CD14-positive monocyte (primary cell): ENCODE results near the gene INPP5J. TPM values are rescaled to one million over a fixed set of nuclear protein-coding genes. Genes with fewer than 3 reads are reported as not detected.
"Not testable (repeated sequence)": the region's sequence is repeated elsewhere in the genome, so short reads cannot be mapped to it uniquely, and the experiment has no call there.

Experiments
- DNase-seq, 3 donors: peaks; one replicate each; pipeline ENCODE4 v3.0.0-alpha.2; 2011 to 2022
- H2AFZ ChIP-seq: 2 replicates; pipeline ENCODE4 v1.6.0; 2012; ENCODE audit warnings: mild to moderate bottlenecking, low read depth, low read length, inconsistent platforms; ENCODE audit not compliant: insufficient read depth, poor library complexity, severe bottlenecking
- H3K27ac ChIP-seq, 2 donors: 1 replicate in 1 of 2; 2 replicates in 1 of 2; pipeline ENCODE4 v1.5.1; 2012 to 2013; ENCODE audit warnings: low read length in 2 of 2, control low read depth in 1 of 2, inconsistent platforms in 1 of 2, low read depth in 1 of 2, mild to moderate bottlenecking in 1 of 2
- H3K27me3 ChIP-seq, 2 donors: one replicate each; pipeline versions ENCODE4 v1.6.0 to v1.6.1; 2011 to 2013; ENCODE audit warnings: low read length in 2 of 2; ENCODE audit not compliant: control insufficient read depth in 2 of 2, insufficient read depth in 2 of 2
- H3K36me3 ChIP-seq, 2 donors: replicated peaks in 1 of 2; 1 replicate in 1 of 2; 2 replicates in 1 of 2; pipeline versions ENCODE4 v1.5.1 to v1.6.1; 2012 to 2013; ENCODE audit warnings: low read length in 2 of 2, control low read depth in 1 of 2, inconsistent platforms in 1 of 2, mild to moderate bottlenecking in 1 of 2; ENCODE audit not compliant: insufficient read depth in 2 of 2, control insufficient read depth in 1 of 2
- H3K4me1 ChIP-seq, 2 donors: 1 replicate in 1 of 2; 2 replicates in 1 of 2; pipeline versions ENCODE4 v1.5.1 to v1.6.1; 2012 to 2013; ENCODE audit warnings: low read length in 2 of 2, control low read depth in 1 of 2, inconsistent platforms in 1 of 2, mild to moderate bottlenecking in 1 of 2, moderate library complexity in 1 of 2; ENCODE audit not compliant: insufficient read depth in 2 of 2, control insufficient read depth in 1 of 2
- H3K4me2 ChIP-seq: replicated peaks from 2 replicates; pipeline ENCODE3; 2012; ENCODE audit warnings: low read length, moderate library complexity, mild to moderate bottlenecking; ENCODE audit not compliant: poor library complexity, severe bottlenecking; ENCODE audit errors: extremely low read depth
- H3K4me3 ChIP-seq, 3 experiments: fragments of 200-600 bp in 1 of 3; sonication (generic) in 1 of 3; replicated peaks in 1 of 3; 1 replicate in 2 of 3; 2 replicates in 1 of 3; pipeline ENCODE4 v1.5.1; 2011 to 2013; ENCODE audit warnings: low read length in 3 of 3, mild to moderate bottlenecking in 3 of 3, control low read depth in 2 of 3, low read depth in 2 of 3, inconsistent platforms in 1 of 3, moderate library complexity in 1 of 3
- H3K79me2 ChIP-seq: 2 replicates; pipeline ENCODE4 v1.6.0; 2012; ENCODE audit warnings: mild to moderate bottlenecking, control low read depth, inconsistent platforms, low read length, moderate library complexity; ENCODE audit not compliant: insufficient read depth
- H3K9ac ChIP-seq: 2 replicates; pipeline ENCODE4 v1.6.0; 2017; ENCODE audit warnings: low read length, mild to moderate bottlenecking; ENCODE audit not compliant: insufficient read depth, poor library complexity, severe bottlenecking
- H3K9me3 ChIP-seq, 2 donors: replicated peaks in 1 of 2; 1 replicate in 1 of 2; 2 replicates in 1 of 2; pipeline versions ENCODE4 v1.5.1 to v1.6.1; 2012 to 2013; ENCODE audit warnings: low read length in 2 of 2, control low read depth in 1 of 2; ENCODE audit not compliant: control insufficient read depth in 1 of 2, insufficient read depth in 1 of 2
- H4K20me1 ChIP-seq: 2 replicates; pipeline ENCODE4 v1.6.0; 2012; ENCODE audit warnings: mild to moderate bottlenecking, low read length, control low read depth, moderate library complexity; ENCODE audit not compliant: insufficient read depth
- H3K27ac Mint-ChIP-seq, 7 donors: one replicate each; pipeline ENCODE4 v1.8.0; 2020; ENCODE audit warnings: mild to moderate bottlenecking in 7 of 7, mixed read lengths in 7 of 7, moderate library complexity in 6 of 7, inconsistent platforms in 2 of 7
- H3K27me3 Mint-ChIP-seq, 3 donors: one replicate each; pipeline ENCODE4 v1.8.0; 2021 to 2022; ENCODE audit warnings: low read depth in 3 of 3, mild to moderate bottlenecking in 3 of 3, mixed read lengths in 3 of 3, moderate library complexity in 3 of 3, inconsistent platforms in 1 of 3
- H3K36me3 Mint-ChIP-seq, 2 donors: one replicate each; pipeline ENCODE4 v1.8.0; 2020; ENCODE audit warnings: mixed read lengths in 2 of 2, inconsistent platforms in 1 of 2, mild to moderate bottlenecking in 1 of 2
- H3K4me1 Mint-ChIP-seq: one replicate; pipeline ENCODE4 v1.8.0; 2020; ENCODE audit warnings: mild to moderate bottlenecking, mixed read lengths
- H3K4me3 Mint-ChIP-seq, 2 donors: one replicate each; pipeline ENCODE4 v1.8.0; 2020; ENCODE audit warnings: mild to moderate bottlenecking in 2 of 2, mixed read lengths in 2 of 2, moderate library complexity in 1 of 2
- H3K9me3 Mint-ChIP-seq, 7 donors: one replicate each; pipeline ENCODE4 v1.8.0; 2020 to 2022; ENCODE audit warnings: mixed read lengths in 7 of 7, mild to moderate bottlenecking in 6 of 7, moderate library complexity in 6 of 7, inconsistent platforms in 2 of 7
- CTCF ChIP-seq: fragments of 200-600 bp; IDR thresholded peaks from one replicate; pipeline ENCODE4 v1.8.0; 2022; ENCODE audit warnings: antibody characterized with exemption, mild to moderate bottlenecking
- WGBS: methylation state at CpG from one replicate; pipeline ENCODE4 v1.1.5; 2013; ENCODE audit warnings: missing lambda C conversion rate; ENCODE audit not compliant: insufficient coverage; 5-methylcytosine and 5-hydroxymethylcytosine counted together
- intact Hi-C, 2 donors: fragments of 100-400 bp; cut with micrococcal nuclease; formaldehyde crosslinking; loops; one replicate each; pipeline versions ENCODE4 v1.15.0 to v1.15.1; 2023
- polyA minus RNA-seq: library from RNA; depleted of rRNA, polyadenylated mRNA; stranded (reverse); fragments of >200 nt; gene quantifications from 2 replicates; pipeline ENCODE4 v1.2.3, GENCODE V29; 2012
- polyA plus RNA-seq, 3 donors: library from polyadenylated mRNA; depleted of rRNA in 1 of 3; unstranded in 2 of 3; stranded (reverse) in 1 of 3; fragments of 300-500 nt in 2 of 3; fragments of >200 nt in 1 of 3; fragmentation: Illumina TruSeq in 2 of 3; gene quantifications; 1 replicate in 2 of 3; 2 replicates in 1 of 3; pipeline ENCODE4 v1.2.3, GENCODE V29; 2012 to 2021
- total RNA-seq, 12 experiments: library from RNA in 1 of 12; stranded (reverse) in 1 of 12; fragments of 120-200 nt in 1 of 12; gene quantifications; one replicate each; pipeline ENCODE4 v1.2.4 and lab custom pipeline; 2013 to 2026; ENCODE audit warnings: mixed read lengths in 6 of 12, inconsistent platforms in 1 of 12

INPP5J gene, protein sequence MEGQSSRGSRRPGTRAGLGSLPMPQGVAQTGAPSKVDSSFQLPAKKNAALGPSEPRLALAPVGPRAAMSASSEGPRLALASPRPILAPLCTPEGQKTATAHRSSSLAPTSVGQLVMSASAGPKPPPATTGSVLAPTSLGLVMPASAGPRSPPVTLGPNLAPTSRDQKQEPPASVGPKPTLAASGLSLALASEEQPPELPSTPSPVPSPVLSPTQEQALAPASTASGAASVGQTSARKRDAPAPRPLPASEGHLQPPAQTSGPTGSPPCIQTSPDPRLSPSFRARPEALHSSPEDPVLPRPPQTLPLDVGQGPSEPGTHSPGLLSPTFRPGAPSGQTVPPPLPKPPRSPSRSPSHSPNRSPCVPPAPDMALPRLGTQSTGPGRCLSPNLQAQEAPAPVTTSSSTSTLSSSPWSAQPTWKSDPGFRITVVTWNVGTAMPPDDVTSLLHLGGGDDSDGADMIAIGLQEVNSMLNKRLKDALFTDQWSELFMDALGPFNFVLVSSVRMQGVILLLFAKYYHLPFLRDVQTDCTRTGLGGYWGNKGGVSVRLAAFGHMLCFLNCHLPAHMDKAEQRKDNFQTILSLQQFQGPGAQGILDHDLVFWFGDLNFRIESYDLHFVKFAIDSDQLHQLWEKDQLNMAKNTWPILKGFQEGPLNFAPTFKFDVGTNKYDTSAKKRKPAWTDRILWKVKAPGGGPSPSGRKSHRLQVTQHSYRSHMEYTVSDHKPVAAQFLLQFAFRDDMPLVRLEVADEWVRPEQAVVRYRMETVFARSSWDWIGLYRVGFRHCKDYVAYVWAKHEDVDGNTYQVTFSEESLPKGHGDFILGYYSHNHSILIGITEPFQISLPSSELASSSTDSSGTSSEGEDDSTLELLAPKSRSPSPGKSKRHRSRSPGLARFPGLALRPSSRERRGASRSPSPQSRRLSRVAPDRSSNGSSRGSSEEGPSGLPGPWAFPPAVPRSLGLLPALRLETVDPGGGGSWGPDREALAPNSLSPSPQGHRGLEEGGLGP
- 0.04 TPM for total RNA-seq (2013)
- under 1 TPM in 1 of 3 donors, not detected in 2; 0.03 TPM for polyA plus RNA-seq
- polyA minus RNA-seq: 0.14 TPM in 1 of 2 replicates, not detected in the other
- 0.05 to 0.69 (median 0.25) reads per million in 11 experiments for total RNA-seq (lab: John Stamatoyannopoulos, UW)

DNA sequence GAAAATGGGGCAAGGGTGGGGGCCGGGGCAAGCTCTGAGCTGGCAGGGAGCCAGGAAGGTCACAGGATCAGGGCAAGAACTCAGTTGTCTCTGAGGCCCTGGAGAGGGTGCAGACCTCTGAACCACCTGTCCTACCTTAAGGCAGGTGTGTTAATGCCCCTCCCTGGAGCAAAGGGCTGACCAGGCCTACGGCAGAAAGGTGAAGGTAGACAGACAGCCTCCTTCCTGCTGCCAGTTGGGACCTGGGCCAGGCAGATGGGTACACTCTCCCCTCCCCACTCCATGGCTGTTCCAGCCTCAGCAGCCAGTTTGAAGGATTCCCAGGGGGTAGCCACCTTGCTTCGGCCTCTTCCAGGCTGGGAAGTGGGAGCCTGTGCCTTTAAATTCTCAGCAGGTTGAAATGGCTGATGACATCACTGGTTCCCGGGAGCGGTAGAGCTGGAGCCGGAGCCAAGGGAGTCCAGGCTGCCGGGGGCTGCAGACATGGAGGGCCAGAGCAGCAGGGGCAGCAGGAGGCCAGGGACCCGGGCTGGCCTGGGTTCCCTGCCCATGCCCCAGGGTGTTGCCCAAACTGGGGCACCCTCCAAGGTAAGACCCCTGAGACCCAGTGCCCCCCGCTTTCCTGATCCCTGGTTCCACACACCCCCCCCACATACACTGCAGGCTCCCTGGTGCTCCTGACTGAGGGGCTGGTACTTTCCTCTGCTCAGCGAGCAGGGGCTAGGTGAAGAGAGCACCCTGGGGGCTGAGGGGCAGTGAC lies at the start of gene INPP5J:
Gene INPP5J, plus strand, starts transcription at position 435 of the 760 bp plus-strand sequence. Its CDS starts 49 bp downstream, at position 484.
- Histone ChIP-seq H3K4me2 (no peak within 1 kb of the TSS), H4K20me1 (no peaks in the 10 kb centered on the region), H2AFZ (no peak within 1 kb of the TSS), H3K27me3 (no peaks in the 10 kb centered on the region), H3K27ac (no peak within 1 kb of the TSS), H3K79me2 (no peaks in the 10 kb centered on the region), H3K36me3 (no peaks in the 10 kb centered on the region), H3K4me3 (no peak within 1 kb of the TSS), H3K4me1 (peaks cover 6 to 7% of the 10 kb centered on the region in 2 donors), H3K9me3 (no peaks in the 10 kb centered on the region), H3K9ac (no peak within 1 kb of the TSS)
- DNase-seq: no peak
- Mint-ChIP-seq H3K9me3 (peaks cover 0 to under 1% (median 0%) of the 10 kb centered on the region in 7 donors), H3K27ac (peak within 1 kb of the TSS in 1 of 7 donors; percentile 25), H3K27me3 (peaks cover 3 to 8% (median 6%) of the 10 kb centered on the region in 3 donors), H3K4me1 (peaks cover 5% of the 10 kb centered on the region), H3K36me3 (no peaks in the 10 kb centered on the region), H3K4me3 (no peak within 1 kb of the TSS)
- TF ChIP-seq CTCF: no peak
- 61% methylated on average over 7 of the region's 10 CpGs for WGBS
- intact Hi-C loops: no loop called here

DNA sequence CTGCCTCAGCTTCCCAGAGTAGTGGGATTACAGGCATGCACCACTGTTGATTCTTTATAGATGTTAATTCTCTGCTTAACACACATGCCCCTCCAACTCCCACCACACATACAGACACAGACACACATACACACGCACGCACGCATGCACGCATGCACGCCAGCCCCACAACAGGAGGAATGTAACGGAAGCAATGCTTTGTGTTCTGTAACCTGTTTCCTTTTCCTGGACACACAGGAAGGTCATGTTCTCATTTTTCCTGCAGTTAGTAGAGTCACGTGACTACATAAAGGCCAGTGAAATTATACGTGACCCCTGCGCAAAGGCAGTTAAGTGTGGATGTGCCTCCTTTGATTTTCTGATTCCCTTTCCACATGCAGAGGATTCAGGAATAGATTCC lies 49.6 kb upstream of the INPP5J start:
- H3K36me3 Mint-ChIP-seq, DNase-seq, H3K9me3 ChIP-seq, H3K79me2 ChIP-seq, H2AFZ ChIP-seq, H3K4me3 Mint-ChIP-seq, H3K4me1 Mint-ChIP-seq, H3K9ac ChIP-seq, H3K27ac ChIP-seq, H3K27me3 Mint-ChIP-seq, H3K36me3 ChIP-seq, H3K4me1 ChIP-seq, H4K20me1 ChIP-seq, H3K27me3 ChIP-seq, H3K9me3 Mint-ChIP-seq, H3K4me2 ChIP-seq, H3K4me3 ChIP-seq, H3K27ac Mint-ChIP-seq, intact Hi-C loops: not testable (repeated sequence)
- WGBS: no CpG with 5 or more reads among the region's 9 CpGs

- H3K4me1 ChIP-seq, H3K4me1 Mint-ChIP-seq, H3K9me3 ChIP-seq, H4K20me1 ChIP-seq, H3K9ac ChIP-seq, intact Hi-C loops, H3K79me2 ChIP-seq, H3K4me3 Mint-ChIP-seq, H3K36me3 Mint-ChIP-seq, H3K9me3 Mint-ChIP-seq, H2AFZ ChIP-seq, DNase-seq, H3K27ac ChIP-seq, H3K4me3 ChIP-seq, H3K27me3 Mint-ChIP-seq, H3K27me3 ChIP-seq, H3K4me2 ChIP-seq, H3K36me3 ChIP-seq: not testable (repeated sequence)
- peak overlapping the region in 1 of 7 donors; percentile 45 for H3K27ac Mint-ChIP-seq
- 94% methylated on average over 3 of the region's 5 CpGs for WGBS
Observed at GRCh38 chr22:31073545-31074145, 49.1 kb upstream of the INPP5J start.
